Progenitor cell of endocrine pancreas (in vitro differentiated cells): ENCODE measurements around the gene PXDC1. TPM values are rescaled to one million over a fixed set of nuclear protein-coding genes. Genes with fewer than 3 reads are reported as not detected.

Experiments
- DNase-seq: peaks from one replicate; pipeline ENCODE4 v3.0.0; 2021; ENCODE audit warnings: low spot score; ENCODE audit not compliant: unreplicated experiment
- H3K27ac Mint-ChIP-seq: 2 replicates; pipeline ENCODE4 v1.8.0; 2021; ENCODE audit warnings: mild to moderate bottlenecking, moderate library complexity, mixed read lengths
- H3K27me3 Mint-ChIP-seq: 2 replicates; pipeline ENCODE4 v1.8.0; 2021; ENCODE audit warnings: mixed read lengths
- H3K36me3 Mint-ChIP-seq: 2 replicates; pipeline ENCODE4 v1.8.0; 2022; ENCODE audit warnings: mixed read lengths; ENCODE audit not compliant: insufficient read depth
- H3K4me1 Mint-ChIP-seq: 2 replicates; pipeline ENCODE4 v1.8.0; 2021; ENCODE audit warnings: low read depth, mixed read lengths
- H3K4me3 Mint-ChIP-seq: 2 replicates; pipeline ENCODE4 v1.8.0; 2021; ENCODE audit warnings: low read depth, mild to moderate bottlenecking, moderate library complexity, mixed read lengths
- H3K9me3 Mint-ChIP-seq: 2 replicates; pipeline ENCODE4 v1.8.0; 2021; ENCODE audit warnings: low read depth, mixed read lengths
- CTCF ChIP-seq: fragments of 200-600 bp; sonication (generic); IDR thresholded peaks from one replicate; pipeline ENCODE4 v1.5.0; 2021; ENCODE audit warnings: antibody characterized with exemption, mild to moderate bottlenecking; ENCODE audit not compliant: unreplicated experiment
- total RNA-seq: library from RNA; stranded (reverse); gene quantifications from 2 replicates; pipeline ENCODE4 v1.2.1, GENCODE V29; 2021

The PXDC1 gene
- total RNA-seq, 1 donor from 2014 or later = 4.8 TPM

- H3K27ac Mint-ChIP-seq = no peak overlapping the region
- H3K4me1 Mint-ChIP-seq = peaks cover 6% of the 10 kb centered on the region
- DNase-seq = no peak
- no peaks in the 10 kb centered on the region for H3K36me3 Mint-ChIP-seq
- H3K4me3 Mint-ChIP-seq = no peak overlapping the region
- H3K27me3 Mint-ChIP-seq = peaks cover 62% of the 10 kb centered on the region
- no peaks in the 10 kb centered on the region for H3K9me3 Mint-ChIP-seq
- no peak for TF ChIP-seq CTCF
These were observed 5.9 kb downstream of the PXDC1 start for GRCh38 chr6:3745566-3746118.

GRCh38 chr6:3744901-3745470 is 6.5 kb downstream of the PXDC1 start:
- Mint-ChIP-seq H3K27ac (no peak overlapping the region), H3K36me3 (no peaks in the 10 kb centered on the region), H3K4me1 (peaks cover 6% of the 10 kb centered on the region), H3K4me3 (no peak overlapping the region), H3K27me3 (peaks cover 64% of the 10 kb centered on the region), H3K9me3 (no peaks in the 10 kb centered on the region)
- no peak for TF ChIP-seq CTCF
- DNase-seq = no peak

- Mint-ChIP-seq H3K27ac (no peak overlapping the region), H3K36me3 (no peaks in the 10 kb centered on the region), H3K4me1 (peaks cover 3% of the 10 kb centered on the region), H3K27me3 (peaks cover 58% of the 10 kb centered on the region), H3K9me3 (no peaks in the 10 kb centered on the region), H3K4me3 (no peak overlapping the region)
- no peak for TF ChIP-seq CTCF
- DNase-seq = no peak
These were observed 7.2 kb downstream of the PXDC1 start for GRCh38 chr6:3744211-3744900.

- DNase-seq = no peak
- Mint-ChIP-seq H3K27ac (no peak overlapping the region), H3K9me3 (no peaks in the 10 kb centered on the region), H3K4me3 (no peak overlapping the region), H3K36me3 (no peaks in the 10 kb centered on the region), H3K27me3 (peaks cover 52% of the 10 kb centered on the region), H3K4me1 (no peaks in the 10 kb centered on the region)
- TF ChIP-seq CTCF = no peak
These were observed 8.0 kb downstream of the PXDC1 start for GRCh38 chr6:3743541-3743940.

- DNase-seq = peak; percentile 82
- H3K4me1 Mint-ChIP-seq = no peaks in the 10 kb centered on the region
- no peaks in the 10 kb centered on the region for H3K36me3 Mint-ChIP-seq
- H3K27ac Mint-ChIP-seq = no peak overlapping the region
- H3K4me3 Mint-ChIP-seq = no peak overlapping the region
- peaks cover 43% of the 10 kb centered on the region for H3K27me3 Mint-ChIP-seq
- H3K9me3 Mint-ChIP-seq = no peaks in the 10 kb centered on the region
- peak; percentile 98 for TF ChIP-seq CTCF
These were observed 8.8 kb downstream of the PXDC1 start for GRCh38 chr6:3742426-3743344.
